Measurements from ENCODE around the gene SNRPA.

DNA sequence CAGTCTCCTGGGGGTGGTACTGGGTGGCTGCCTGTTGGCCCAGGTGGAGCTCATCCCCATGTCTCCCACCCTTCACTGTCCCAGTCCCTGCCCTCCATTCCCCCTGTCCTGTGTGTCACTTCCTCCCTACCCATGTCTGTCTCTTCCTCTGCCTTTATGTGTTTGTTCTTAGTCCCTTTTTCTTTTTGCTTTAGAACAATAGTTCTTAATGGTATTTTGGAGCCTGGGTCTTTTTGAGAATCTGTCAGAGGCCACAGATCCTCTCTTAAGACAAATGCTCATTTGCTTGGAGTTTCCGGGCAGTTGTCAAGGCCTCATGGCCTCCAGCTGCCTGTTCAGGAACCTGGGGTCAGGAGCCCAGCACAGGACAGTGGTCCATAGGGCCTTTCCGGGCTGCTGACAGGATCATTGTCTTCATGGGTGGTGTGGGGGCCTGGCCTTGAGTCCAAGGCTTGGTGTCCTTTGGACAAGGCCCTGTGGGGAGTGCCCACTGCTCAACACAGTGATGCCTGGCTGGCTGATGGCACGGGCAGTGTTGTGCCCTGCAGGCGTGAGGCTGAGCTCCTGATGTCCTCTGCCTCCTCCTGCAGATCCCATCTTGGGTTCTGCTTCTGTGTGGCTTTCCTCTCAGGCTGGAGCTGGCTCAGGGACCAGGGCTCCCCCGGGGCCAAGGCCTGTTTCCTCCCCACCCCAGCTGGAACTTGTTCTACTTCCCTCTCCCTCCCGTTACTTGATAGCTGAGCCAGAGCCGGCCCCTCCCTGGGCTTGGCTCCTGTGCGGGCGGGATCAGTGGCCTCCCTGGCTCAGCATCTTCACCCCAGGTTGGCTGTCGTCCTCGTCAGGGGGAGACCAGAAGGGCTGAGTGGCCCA is 51.5 kb downstream of the SNRPA start:
- TF ChIP-seq, protein P1, sequence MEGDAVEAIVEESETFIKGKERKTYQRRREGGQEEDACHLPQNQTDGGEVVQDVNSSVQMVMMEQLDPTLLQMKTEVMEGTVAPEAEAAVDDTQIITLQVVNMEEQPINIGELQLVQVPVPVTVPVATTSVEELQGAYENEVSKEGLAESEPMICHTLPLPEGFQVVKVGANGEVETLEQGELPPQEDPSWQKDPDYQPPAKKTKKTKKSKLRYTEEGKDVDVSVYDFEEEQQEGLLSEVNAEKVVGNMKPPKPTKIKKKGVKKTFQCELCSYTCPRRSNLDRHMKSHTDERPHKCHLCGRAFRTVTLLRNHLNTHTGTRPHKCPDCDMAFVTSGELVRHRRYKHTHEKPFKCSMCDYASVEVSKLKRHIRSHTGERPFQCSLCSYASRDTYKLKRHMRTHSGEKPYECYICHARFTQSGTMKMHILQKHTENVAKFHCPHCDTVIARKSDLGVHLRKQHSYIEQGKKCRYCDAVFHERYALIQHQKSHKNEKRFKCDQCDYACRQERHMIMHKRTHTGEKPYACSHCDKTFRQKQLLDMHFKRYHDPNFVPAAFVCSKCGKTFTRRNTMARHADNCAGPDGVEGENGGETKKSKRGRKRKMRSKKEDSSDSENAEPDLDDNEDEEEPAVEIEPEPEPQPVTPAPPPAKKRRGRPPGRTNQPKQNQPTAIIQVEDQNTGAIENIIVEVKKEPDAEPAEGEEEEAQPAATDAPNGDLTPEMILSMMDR (IDR thresholded peaks at IDR 0.05; ENCODE audit: low read depth, low read length): no peak
- TF ChIP-seq POLR2A (IDR thresholded peaks at IDR 0.05; ENCODE audit: extremely low read depth, insufficient read length): no peak
- TF ChIP-seq, protein P2, sequence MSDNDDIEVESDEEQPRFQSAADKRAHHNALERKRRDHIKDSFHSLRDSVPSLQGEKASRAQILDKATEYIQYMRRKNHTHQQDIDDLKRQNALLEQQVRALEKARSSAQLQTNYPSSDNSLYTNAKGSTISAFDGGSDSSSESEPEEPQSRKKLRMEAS (IDR thresholded peaks at IDR 0.05; ENCODE audit: low read depth, low read length): no peak

Measured in NB4 (cell line).